MM.1S (cell line): ENCODE data around the gene RAPGEF3.
A peak's percentile ranks its signal among the peaks of the same experiment; 100 is the strongest.

Experiments
- DNase-seq: peaks from one replicate; pipeline ENCODE4 v3.0.0-alpha.2; 2015
- H2AFZ ChIP-seq: fragments of 300-600 bp; sonication (generic); 2 replicates; pipeline ENCODE4 v1.6.0; 2016; ENCODE audit warnings: antibody characterized with exemption, low read length
- H3F3A ChIP-seq: fragments of 300-600 bp; sonication (generic); 2 replicates; pipeline ENCODE4 v1.6.1; 2016; ENCODE audit warnings: mild to moderate bottlenecking, antibody characterized with exemption, low read length, moderate library complexity, mixed read lengths; ENCODE audit not compliant: insufficient read depth
- H3K27ac ChIP-seq: fragments of 300-600 bp; sonication (generic); 2 replicates; pipeline ENCODE4 v1.5.1; 2016; ENCODE audit warnings: mild to moderate bottlenecking, low read length
- H3K27me3 ChIP-seq: fragments of 300-600 bp; sonication (generic); replicated peaks from 2 replicates; pipeline ENCODE4 v1.6.0; 2016; ENCODE audit warnings: low read length; ENCODE audit not compliant: insufficient read depth
- H3K36me3 ChIP-seq: fragments of 300-600 bp; sonication (generic); replicated peaks from 2 replicates; pipeline ENCODE4 v1.6.1; 2016; ENCODE audit warnings: mild to moderate bottlenecking, low read length, mixed read lengths; ENCODE audit not compliant: insufficient read depth
- H3K4me1 ChIP-seq: fragments of 300-600 bp; sonication (generic); 2 replicates; pipeline ENCODE4 v1.6.1; 2016; ENCODE audit warnings: low read length, mixed read lengths
- H3K4me2 ChIP-seq: fragments of 300-600 bp; sonication (generic); 2 replicates; pipeline ENCODE4 v1.6.0; 2016; ENCODE audit warnings: low read depth, low read length
- H3K4me3 ChIP-seq: fragments of 300-600 bp; sonication (generic); 2 replicates; pipeline ENCODE4 v1.5.1; 2016; ENCODE audit warnings: low read length, mixed read lengths
- H3K79me2 ChIP-seq: fragments of 300-600 bp; sonication (generic); 2 replicates; pipeline ENCODE4 v1.6.1; 2016; ENCODE audit warnings: mixed run types, low read length, mixed read lengths
- H3K9ac ChIP-seq: fragments of 300-600 bp; sonication (generic); 2 replicates; pipeline ENCODE4 v1.6.1; 2016; ENCODE audit warnings: low read length, mixed read lengths
- H3K9me2 ChIP-seq: fragments of 300-600 bp; sonication (generic); replicated peaks from 2 replicates; pipeline ENCODE4 v1.6.1; 2016; ENCODE audit warnings: mild to moderate bottlenecking, low read length, mixed read lengths; ENCODE audit not compliant: insufficient read depth
- H3K9me3 ChIP-seq: fragments of 300-600 bp; sonication (generic); replicated peaks from 2 replicates; pipeline ENCODE4 v1.6.1; 2016; ENCODE audit warnings: mild to moderate bottlenecking, low read length, mixed read lengths; ENCODE audit not compliant: insufficient read depth
- H4K20me1 ChIP-seq: fragments of 300-600 bp; sonication (generic); 2 replicates; pipeline ENCODE4 v1.6.1; 2016; ENCODE audit warnings: mild to moderate bottlenecking, low read length, moderate library complexity, mixed read lengths; ENCODE audit not compliant: insufficient read depth
- EZH2 ChIP-seq: fragments of 300-600 bp; sonication (generic); optimal IDR thresholded peaks from 2 replicates; pipeline ENCODE3; 2017; ENCODE audit warnings: low read depth, mild to moderate bottlenecking, antibody characterized with exemption, low read length, mixed read lengths
- EZH2phosphoT487 ChIP-seq: fragments of 300-600 bp; sonication (generic); IDR thresholded peaks from 2 replicates; pipeline ENCODE4 v1.6.1; 2018; ENCODE audit warnings: antibody characterized with exemption, low read length
- TF ChIP-seq, protein P1 (sequence below): fragments of 300-600 bp; sonication (generic); IDR thresholded peaks from 2 replicates; pipeline ENCODE4 v1.5.1; 2016; ENCODE audit warnings: antibody characterized with exemption, low read length, mixed read lengths

Gene RAPGEF3

DNA sequence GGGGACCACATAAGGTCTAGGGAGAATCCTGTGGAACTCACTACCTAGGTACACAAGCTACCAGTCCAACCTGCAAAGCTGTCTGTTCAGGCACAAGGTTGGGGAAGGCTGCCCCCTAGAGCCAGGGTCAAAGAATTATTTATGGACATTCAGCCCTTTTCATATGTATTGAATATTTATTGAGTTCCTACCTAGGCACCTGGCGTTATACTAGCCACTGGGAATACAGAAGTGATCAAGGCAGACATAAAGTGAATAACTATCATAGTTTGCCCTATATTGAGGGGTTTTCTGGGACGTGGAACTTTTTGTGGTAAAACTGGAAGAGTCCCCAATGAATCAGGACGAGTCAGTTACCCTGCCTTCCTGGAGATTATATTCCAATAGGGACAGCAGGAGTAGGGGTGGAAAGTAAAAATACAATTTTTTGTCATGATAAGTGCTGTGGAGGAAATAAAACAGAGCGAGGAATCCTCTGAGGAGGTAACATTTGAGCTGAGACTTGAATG, 8.6 kb upstream of the RAPGEF3 start:
- no peak overlapping the region for H2AFZ ChIP-seq
- no peaks in the 10 kb centered on the region; the same call in 1 of the 2 replicates for H3K27me3 ChIP-seq
- H3K9me3 ChIP-seq: no peaks in the 10 kb centered on the region
- peak; percentile 82 for DNase-seq
- no peaks in the 10 kb centered on the region for H3K9me2 ChIP-seq
- no peak overlapping the region for H3K9ac ChIP-seq
- H3K27ac ChIP-seq: no peak overlapping the region
- H3K4me3 ChIP-seq: no peak overlapping the region
- no peaks in the 10 kb centered on the region for H3K36me3 ChIP-seq
- H3K79me2 ChIP-seq: no peaks in the 10 kb centered on the region
- no peaks in the 10 kb centered on the region for H3F3A ChIP-seq
- no peaks in the 10 kb centered on the region for H4K20me1 ChIP-seq
- H3K4me1 ChIP-seq: peaks cover 4% of the 10 kb centered on the region; the same call in 1 of the 2 replicates
- TF ChIP-seq EZH2 (no peak), EZH2phosphoT487 (no peak)
- TF ChIP-seq, protein P1, sequence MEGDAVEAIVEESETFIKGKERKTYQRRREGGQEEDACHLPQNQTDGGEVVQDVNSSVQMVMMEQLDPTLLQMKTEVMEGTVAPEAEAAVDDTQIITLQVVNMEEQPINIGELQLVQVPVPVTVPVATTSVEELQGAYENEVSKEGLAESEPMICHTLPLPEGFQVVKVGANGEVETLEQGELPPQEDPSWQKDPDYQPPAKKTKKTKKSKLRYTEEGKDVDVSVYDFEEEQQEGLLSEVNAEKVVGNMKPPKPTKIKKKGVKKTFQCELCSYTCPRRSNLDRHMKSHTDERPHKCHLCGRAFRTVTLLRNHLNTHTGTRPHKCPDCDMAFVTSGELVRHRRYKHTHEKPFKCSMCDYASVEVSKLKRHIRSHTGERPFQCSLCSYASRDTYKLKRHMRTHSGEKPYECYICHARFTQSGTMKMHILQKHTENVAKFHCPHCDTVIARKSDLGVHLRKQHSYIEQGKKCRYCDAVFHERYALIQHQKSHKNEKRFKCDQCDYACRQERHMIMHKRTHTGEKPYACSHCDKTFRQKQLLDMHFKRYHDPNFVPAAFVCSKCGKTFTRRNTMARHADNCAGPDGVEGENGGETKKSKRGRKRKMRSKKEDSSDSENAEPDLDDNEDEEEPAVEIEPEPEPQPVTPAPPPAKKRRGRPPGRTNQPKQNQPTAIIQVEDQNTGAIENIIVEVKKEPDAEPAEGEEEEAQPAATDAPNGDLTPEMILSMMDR: peak; percentile 71
- no peak overlapping the region for H3K4me2 ChIP-seq

DNA sequence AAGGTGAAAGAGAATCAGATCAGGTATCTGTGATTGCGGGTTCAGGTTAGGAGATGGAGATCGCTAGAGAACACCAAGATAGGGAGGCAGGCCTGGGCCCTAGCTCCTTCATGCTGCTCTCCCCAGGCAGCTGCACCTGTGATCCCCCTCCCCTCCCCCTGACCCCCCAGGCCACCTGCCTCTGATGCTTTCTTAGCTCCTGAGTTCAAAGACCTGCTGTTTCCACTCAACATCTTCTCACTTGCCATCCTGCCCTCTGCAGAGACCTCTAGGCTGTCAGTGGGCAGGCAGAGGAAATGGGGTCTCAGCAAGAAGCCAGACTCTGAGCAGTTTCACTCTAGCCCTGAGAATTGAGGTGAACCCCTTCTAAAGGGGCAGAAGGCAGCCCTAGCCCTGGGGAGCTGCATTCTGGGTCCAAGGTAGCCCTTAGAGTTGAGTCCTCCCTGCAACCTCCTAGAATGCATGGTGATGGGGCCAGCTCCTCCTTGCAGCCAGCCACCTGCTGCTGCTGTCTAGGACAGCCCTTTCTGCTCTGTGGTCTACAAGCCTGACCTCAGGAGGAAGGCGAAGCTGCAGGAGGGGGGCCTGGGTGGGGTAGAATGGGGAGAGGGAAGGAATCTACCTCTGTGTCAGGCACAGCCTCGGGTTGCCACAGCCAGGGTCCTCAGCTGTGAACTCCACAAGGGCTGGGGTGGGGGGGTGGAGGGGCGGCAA, 8.0 kb upstream of the RAPGEF3 start:
- no peak for DNase-seq
- Histone ChIP-seq H3K9me3 (no peaks in the 10 kb centered on the region), H3K4me3 (no peak overlapping the region), H3K27me3 (no peaks in the 10 kb centered on the region; the same call in 1 of the 2 replicates), H3K4me2 (no peak overlapping the region), H3K27ac (no peak overlapping the region), H3F3A (no peaks in the 10 kb centered on the region), H3K36me3 (no peaks in the 10 kb centered on the region), H4K20me1 (no peaks in the 10 kb centered on the region), H3K9ac (no peak overlapping the region), H2AFZ (no peak overlapping the region), H3K9me2 (no peaks in the 10 kb centered on the region), H3K4me1 (peaks cover 4% of the 10 kb centered on the region; the same call in 1 of the 2 replicates), H3K79me2 (no peaks in the 10 kb centered on the region)
- TF ChIP-seq EZH2 (no peak), EZH2phosphoT487 (no peak)
- TF ChIP-seq, protein P1: no peak

DNA sequence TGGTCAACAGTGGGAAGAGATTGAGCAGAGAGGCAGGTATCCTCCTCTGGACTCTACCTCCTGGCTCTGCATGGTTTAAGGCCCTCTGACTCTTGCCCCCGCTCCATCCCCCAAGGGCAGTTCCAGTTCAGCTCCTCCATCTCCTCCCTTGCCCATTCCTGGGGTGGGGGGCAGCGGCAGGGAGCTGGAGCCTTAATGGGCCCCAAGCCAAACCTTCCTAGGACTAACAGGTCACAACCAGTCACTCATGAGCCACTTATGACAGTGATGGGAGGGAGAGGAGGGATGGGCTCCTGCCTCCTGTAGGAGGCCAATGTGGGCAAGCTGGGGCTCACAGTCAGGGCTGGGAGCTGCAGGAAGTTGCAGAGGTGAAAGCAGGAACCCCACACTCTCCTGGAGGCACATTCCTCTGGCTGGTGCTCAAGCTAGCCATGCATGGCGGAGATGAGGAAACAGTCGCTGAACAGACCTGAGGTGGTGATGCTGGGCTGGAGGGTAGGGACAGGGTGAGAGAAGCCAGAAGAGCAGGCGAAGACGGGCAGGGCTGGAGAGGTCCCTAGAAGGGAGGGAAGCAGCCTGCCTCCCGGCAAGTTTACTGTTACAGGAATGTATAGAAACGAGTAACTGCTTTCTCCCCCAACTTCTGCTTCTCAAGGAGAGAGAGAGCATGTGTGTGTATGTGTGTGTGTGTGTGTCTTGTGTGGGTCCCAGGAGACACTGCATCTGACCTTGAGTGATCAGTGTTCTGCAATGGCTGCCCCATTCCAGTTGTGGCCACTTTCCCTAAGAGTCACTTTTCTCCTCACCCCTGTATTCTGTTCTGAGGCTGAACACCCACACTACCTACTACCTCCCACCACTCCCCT, 5.0 kb upstream of the RAPGEF3 start:
- Histone ChIP-seq H4K20me1 (no peaks in the 10 kb centered on the region), H3K9me2 (no peaks in the 10 kb centered on the region), H3K36me3 (no peaks in the 10 kb centered on the region), H3K27me3 (peaks cover 3% of the 10 kb centered on the region; the same call in 1 of the 2 replicates), H3K9ac (no peak overlapping the region), H3K27ac (no peak overlapping the region), H2AFZ (no peak overlapping the region), H3K4me2 (no peak overlapping the region), H3F3A (no peaks in the 10 kb centered on the region), H3K4me1 (peaks cover 4% of the 10 kb centered on the region), H3K79me2 (no peaks in the 10 kb centered on the region), H3K4me3 (no peak overlapping the region), H3K9me3 (no peaks in the 10 kb centered on the region)
- TF ChIP-seq, protein P1: no peak
- TF ChIP-seq EZH2 (no peak), EZH2phosphoT487 (no peak)
- no peak for DNase-seq
